Measurements from ENCODE around the gene CCNK.

Gene CCNK

GRCh38 chr14:99475179-99475578, 6.0 kb upstream of the CCNK start:
- no peak for DNase-seq (ENCODE audit: low read depth)
- TF ChIP-seq CTCF (IDR thresholded peaks at IDR 0.05; ENCODE audit: low read depth, low read length) (no peak), MAX (IDR thresholded peaks at IDR 0.05; ENCODE audit: low read depth, low read length) (no peak), MYC (IDR thresholded peaks at IDR 0.05; ENCODE audit: low read depth, low read length) (no peak), POLR2A (IDR thresholded peaks at IDR 0.05; ENCODE audit: extremely low read depth, insufficient read length) (no peak)
- H3K4me3 ChIP-seq (ENCODE audit: low read depth, low read length): no peak overlapping the region

- TF ChIP-seq MYC (IDR thresholded peaks at IDR 0.05; ENCODE audit: low read depth, low read length) (no peak), MAX (IDR thresholded peaks at IDR 0.05; ENCODE audit: low read depth, low read length) (no peak), POLR2A (IDR thresholded peaks at IDR 0.05; ENCODE audit: extremely low read depth, insufficient read length) (no peak), CTCF (IDR thresholded peaks at IDR 0.05; ENCODE audit: low read depth, low read length) (no peak)
- H3K4me3 ChIP-seq (ENCODE audit: low read depth, low read length): no peak overlapping the region
- DNase-seq (ENCODE audit: low read depth): no peak
These were observed 5.5 kb upstream of the CCNK start for GRCh38 chr14:99475660-99476059.

GRCh38 chr14:99476864-99477263, 4.3 kb upstream of the CCNK start:
- TF ChIP-seq MAX (IDR thresholded peaks at IDR 0.05; ENCODE audit: low read depth, low read length) (no peak), MYC (IDR thresholded peaks at IDR 0.05; ENCODE audit: low read depth, low read length) (no peak), POLR2A (IDR thresholded peaks at IDR 0.05; ENCODE audit: extremely low read depth, insufficient read length) (no peak), CTCF (IDR thresholded peaks at IDR 0.05; ENCODE audit: low read depth, low read length) (no peak)
- DNase-seq (ENCODE audit: low read depth): peak; percentile 70
- H3K4me3 ChIP-seq (ENCODE audit: low read depth, low read length): no peak overlapping the region

- no peak overlapping the region for H3K4me3 ChIP-seq (ENCODE audit: low read depth, low read length)
- no peak for TF ChIP-seq MAX (IDR thresholded peaks at IDR 0.05; ENCODE audit: low read depth, low read length)
- no peak for TF ChIP-seq MYC (IDR thresholded peaks at IDR 0.05; ENCODE audit: low read depth, low read length)
- no peak for DNase-seq (ENCODE audit: low read depth)
These were observed 3.1 kb upstream of the CCNK start for GRCh38 chr14:99478128-99478527.

- peak overlapping the region; percentile 79 for H3K4me3 ChIP-seq (ENCODE audit: low read depth, low read length)
- DNase-seq (ENCODE audit: low read depth): no peak
- no peak for TF ChIP-seq MAX (IDR thresholded peaks at IDR 0.05; ENCODE audit: low read depth, low read length)
- no peak for TF ChIP-seq MYC (IDR thresholded peaks at IDR 0.05; ENCODE audit: low read depth, low read length)
- TF ChIP-seq POLR2A (IDR thresholded peaks at IDR 0.05; ENCODE audit: extremely low read depth, insufficient read length): no peak
- no peak for TF ChIP-seq CTCF (IDR thresholded peaks at IDR 0.05; ENCODE audit: low read depth, low read length)
These were observed 1.9 kb upstream of the CCNK start for GRCh38 chr14:99479160-99479905.

All from NB4 (cell line).